NCI-H345 (cell line): ENCODE data around the gene FLOT2.
"Not testable (repeated sequence)": the region's sequence is repeated elsewhere in the genome, so short reads cannot be mapped to it uniquely, and the experiment has no call there.

Experiments
- DNase-seq: peaks from one replicate; lab custom pipeline; 2025; lab: John Stamatoyannopoulos, UW

FLOT2 gene

DNA sequence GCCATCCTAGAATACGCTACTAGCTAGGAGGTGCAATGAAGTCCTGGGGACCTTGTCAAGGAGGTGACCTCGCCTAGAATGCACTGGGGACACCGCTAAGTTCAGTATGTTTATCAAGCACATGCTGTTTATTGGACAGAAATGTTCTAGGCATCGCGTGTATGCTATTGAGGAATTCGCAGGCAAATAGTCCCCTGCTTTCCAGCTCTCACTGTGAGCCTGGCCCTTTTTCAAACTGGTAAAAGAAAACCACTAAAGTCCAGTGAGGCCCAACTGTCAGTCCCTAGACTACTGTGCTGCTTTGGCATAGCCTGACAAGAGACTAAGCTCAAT is 53.8 kb downstream of the FLOT2 start:
- DNase-seq = no peak

DNA sequence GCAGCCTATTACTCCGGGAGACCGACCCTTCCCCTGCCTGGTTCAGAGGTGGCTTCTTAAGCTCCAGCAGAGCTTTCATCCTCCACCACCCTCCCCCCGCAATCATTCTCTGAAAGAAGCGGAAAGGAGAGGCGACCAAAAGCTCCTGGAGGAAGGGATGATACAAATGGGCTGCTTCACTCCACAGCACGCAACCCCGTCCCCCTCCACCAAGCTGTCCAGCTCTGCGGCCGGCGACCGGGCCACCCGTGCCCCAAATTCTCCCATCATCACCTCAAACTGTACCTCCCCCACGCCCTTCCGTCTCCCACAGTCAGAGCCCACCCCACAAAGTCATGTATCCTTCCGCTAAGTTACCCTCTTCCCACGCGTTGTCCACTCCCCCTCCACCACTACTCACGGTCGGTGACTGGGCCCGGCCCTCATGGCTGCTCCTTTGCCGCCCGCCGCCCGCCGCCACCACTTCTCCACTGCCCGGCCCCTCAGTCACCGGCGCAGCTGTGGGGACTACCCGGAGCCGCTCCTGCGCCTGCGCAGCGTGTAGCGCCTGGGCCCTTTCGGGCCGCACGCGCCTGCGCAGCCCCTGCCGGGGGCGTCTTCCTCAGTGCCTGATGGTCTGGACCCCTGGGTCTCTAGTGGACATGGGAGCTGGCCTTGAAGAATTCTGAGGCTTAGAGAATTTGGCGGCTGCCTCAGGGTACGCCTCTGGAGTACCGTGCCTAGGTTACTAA is 55.1 kb downstream of the FLOT2 start, which contains the start of gene FAM222B:
FAM222B (minus strand) TSS at position 509 of the 731 bp plus-strand sequence. CDS start 76,123 bp downstream, outside the sequence.
- peak; percentile 90 for DNase-seq

DNA sequence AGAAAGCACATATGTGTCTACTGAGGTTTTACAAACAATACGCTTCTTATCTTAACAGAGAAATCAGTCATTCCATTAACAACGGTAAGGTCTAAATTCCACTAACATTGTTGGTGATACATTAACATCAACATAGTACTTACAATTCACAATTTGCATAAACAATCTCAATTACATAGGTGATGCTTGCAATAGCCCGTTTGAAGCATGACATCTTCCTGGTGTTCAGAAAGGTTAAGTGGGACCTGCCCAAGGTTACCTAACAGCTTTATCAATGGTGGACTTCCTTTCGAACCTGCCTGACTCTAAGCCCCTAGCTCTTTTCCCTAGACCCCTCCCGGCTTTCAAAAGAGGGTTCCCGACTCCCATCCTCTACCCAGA is 55.6 kb downstream of the FLOT2 start:
- DNase-seq = no peak

DNA sequence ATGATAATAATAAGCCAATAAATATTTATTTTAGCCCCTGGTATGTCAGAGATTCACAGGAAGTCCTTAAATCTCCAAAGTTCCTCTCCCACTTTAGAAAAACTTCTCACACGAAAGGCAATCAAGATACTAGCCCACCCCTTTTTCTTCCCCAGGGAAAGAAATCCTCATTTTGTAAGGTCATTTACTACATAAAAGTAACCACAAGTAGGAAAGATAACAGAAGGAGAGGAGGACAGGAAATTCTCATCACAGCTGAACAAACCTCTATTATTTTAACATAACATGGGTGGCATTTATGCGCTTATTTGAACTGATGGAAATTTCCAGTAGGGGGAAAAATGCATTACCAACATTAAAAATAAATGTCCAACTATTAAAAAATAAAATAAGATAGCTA is 58.3 kb downstream of the FLOT2 start:
- no peak for DNase-seq

DNA sequence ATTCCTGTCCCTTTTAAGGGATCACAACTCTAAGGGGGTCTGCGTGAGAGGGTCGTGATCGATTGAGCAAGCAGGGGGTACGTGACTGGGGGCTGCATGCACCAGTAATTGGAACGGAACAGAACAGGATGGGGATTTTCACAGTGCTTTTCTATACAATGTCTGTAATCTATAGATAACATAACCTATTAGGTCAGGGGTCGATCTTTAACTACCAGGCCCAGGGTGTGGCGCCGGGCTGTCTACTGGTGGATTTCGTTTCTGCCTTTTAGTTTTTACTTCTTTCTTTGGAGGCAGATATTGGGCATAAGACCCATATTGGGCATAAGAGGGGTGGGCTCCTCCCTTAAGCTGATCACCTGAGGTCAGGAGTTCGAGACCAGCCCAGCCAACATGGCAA is 61.0 kb downstream of the FLOT2 start:
- not testable (repeated sequence) for DNase-seq

DNA sequence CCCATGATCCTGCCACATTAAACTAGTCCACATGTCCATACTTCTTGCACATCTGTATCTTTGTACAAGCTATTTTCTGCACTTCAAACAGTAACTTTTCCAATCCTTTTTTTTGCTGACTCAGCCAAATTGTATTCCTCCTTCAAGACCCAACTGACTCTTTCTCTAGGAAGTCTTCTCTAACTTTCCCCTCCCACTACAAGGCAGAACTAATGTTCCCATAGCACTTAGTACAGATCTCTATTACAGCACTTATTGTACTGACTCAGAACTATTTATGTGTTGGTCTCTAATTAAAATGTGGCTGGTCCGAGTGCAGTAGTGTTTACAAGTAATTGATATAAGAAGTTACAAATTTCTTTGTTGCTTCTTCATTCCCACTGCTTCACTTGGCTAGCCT is 63.1 kb downstream of the FLOT2 start:
- no peak for DNase-seq
